ENCODE data around the gene DNTT.
A peak's percentile ranks its signal among the peaks of the same experiment; 100 is the strongest.

DNTT gene

GRCh38 chr10:96376483-96376882 lies 72.2 kb downstream of the DNTT start:
- Histone ChIP-seq H3K27me3 (ENCODE audit: insufficient read depth, poor library complexity, severe bottlenecking) (no peaks in the 10 kb centered on the region), H3K9me3 (ENCODE audit: severe bottlenecking) (no peaks in the 10 kb centered on the region), H3K4me1 (ENCODE audit: insufficient read depth, poor library complexity, severe bottlenecking) (no peaks in the 10 kb centered on the region), H3K4me3 (ENCODE audit: severe bottlenecking) (no peak overlapping the region), H3K27ac (ENCODE audit: poor library complexity, severe bottlenecking) (no peak overlapping the region), H3K36me3 (ENCODE audit: low read depth) (no peaks in the 10 kb centered on the region)
- DNase-seq (ENCODE audit: low spot score), result no peak
- TF ChIP-seq, protein P1, sequence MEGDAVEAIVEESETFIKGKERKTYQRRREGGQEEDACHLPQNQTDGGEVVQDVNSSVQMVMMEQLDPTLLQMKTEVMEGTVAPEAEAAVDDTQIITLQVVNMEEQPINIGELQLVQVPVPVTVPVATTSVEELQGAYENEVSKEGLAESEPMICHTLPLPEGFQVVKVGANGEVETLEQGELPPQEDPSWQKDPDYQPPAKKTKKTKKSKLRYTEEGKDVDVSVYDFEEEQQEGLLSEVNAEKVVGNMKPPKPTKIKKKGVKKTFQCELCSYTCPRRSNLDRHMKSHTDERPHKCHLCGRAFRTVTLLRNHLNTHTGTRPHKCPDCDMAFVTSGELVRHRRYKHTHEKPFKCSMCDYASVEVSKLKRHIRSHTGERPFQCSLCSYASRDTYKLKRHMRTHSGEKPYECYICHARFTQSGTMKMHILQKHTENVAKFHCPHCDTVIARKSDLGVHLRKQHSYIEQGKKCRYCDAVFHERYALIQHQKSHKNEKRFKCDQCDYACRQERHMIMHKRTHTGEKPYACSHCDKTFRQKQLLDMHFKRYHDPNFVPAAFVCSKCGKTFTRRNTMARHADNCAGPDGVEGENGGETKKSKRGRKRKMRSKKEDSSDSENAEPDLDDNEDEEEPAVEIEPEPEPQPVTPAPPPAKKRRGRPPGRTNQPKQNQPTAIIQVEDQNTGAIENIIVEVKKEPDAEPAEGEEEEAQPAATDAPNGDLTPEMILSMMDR (IDR thresholded peaks at IDR 0.05; ENCODE audit: poor library complexity, severe bottlenecking), result no peak
- no peak for ATAC-seq (ENCODE audit: low read depth)

- no peak for ATAC-seq (ENCODE audit: low read depth)
- no peak for DNase-seq (ENCODE audit: low spot score)
- Histone ChIP-seq H3K27me3 (ENCODE audit: insufficient read depth, poor library complexity, severe bottlenecking) (no peaks in the 10 kb centered on the region), H3K36me3 (ENCODE audit: low read depth) (no peaks in the 10 kb centered on the region), H3K27ac (ENCODE audit: poor library complexity, severe bottlenecking) (no peak overlapping the region), H3K9me3 (ENCODE audit: severe bottlenecking) (no peaks in the 10 kb centered on the region), H3K4me3 (ENCODE audit: severe bottlenecking) (no peak overlapping the region), H3K4me1 (ENCODE audit: insufficient read depth, poor library complexity, severe bottlenecking) (no peaks in the 10 kb centered on the region)
- TF ChIP-seq, protein P1 (IDR thresholded peaks at IDR 0.05; ENCODE audit: poor library complexity, severe bottlenecking), result no peak
These were observed 73.6 kb downstream of the DNTT start for GRCh38 chr10:96377816-96378294.

- no peaks in the 10 kb centered on the region for H3K4me1 ChIP-seq (ENCODE audit: insufficient read depth, poor library complexity, severe bottlenecking)
- no peaks in the 10 kb centered on the region for H3K9me3 ChIP-seq (ENCODE audit: severe bottlenecking)
- no peaks in the 10 kb centered on the region for H3K27me3 ChIP-seq (ENCODE audit: insufficient read depth, poor library complexity, severe bottlenecking)
- TF ChIP-seq, protein P1 (IDR thresholded peaks at IDR 0.05; ENCODE audit: poor library complexity, severe bottlenecking), result no peak
- no peak for DNase-seq (ENCODE audit: low spot score)
- no peaks in the 10 kb centered on the region for H3K36me3 ChIP-seq (ENCODE audit: low read depth)
- no peak overlapping the region for H3K4me3 ChIP-seq (ENCODE audit: severe bottlenecking)
- no peak overlapping the region for H3K27ac ChIP-seq (ENCODE audit: poor library complexity, severe bottlenecking)
- no peak for ATAC-seq (ENCODE audit: low read depth)
These were observed 74.5 kb downstream of the DNTT start for GRCh38 chr10:96378741-96379140.

DNA sequence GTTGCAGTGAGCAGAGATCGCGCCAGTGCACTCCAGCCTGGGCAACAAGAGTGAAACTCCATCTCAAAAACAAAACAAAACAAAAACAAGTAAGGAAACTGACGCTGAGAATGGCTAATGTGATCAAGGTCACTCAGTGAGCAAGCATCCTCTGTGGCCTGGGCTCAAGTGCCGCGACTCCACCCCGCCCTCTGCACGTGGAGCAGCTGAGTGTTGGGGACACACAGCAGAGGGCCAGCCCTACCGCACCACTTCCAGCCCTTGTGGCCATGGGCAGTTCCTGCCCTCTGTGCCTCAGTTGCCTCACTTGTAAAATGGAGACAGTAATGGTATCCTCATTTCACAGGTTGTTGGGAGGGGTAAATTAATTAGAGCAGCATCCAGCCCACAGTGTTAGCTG lies 75.5 kb downstream of the DNTT start:
- no peaks in the 10 kb centered on the region for H3K36me3 ChIP-seq (ENCODE audit: low read depth)
- H3K4me3 ChIP-seq (ENCODE audit: severe bottlenecking), result no peak overlapping the region
- no peak overlapping the region for H3K27ac ChIP-seq (ENCODE audit: poor library complexity, severe bottlenecking)
- TF ChIP-seq, protein P1 (IDR thresholded peaks at IDR 0.05; ENCODE audit: poor library complexity, severe bottlenecking), result no peak
- DNase-seq (ENCODE audit: low spot score) (no peak), ATAC-seq (ENCODE audit: low read depth) (no peak)
- no peaks in the 10 kb centered on the region for H3K9me3 ChIP-seq (ENCODE audit: severe bottlenecking)
- no peaks in the 10 kb centered on the region for H3K4me1 ChIP-seq (ENCODE audit: insufficient read depth, poor library complexity, severe bottlenecking)
- no peaks in the 10 kb centered on the region for H3K27me3 ChIP-seq (ENCODE audit: insufficient read depth, poor library complexity, severe bottlenecking)

DNA sequence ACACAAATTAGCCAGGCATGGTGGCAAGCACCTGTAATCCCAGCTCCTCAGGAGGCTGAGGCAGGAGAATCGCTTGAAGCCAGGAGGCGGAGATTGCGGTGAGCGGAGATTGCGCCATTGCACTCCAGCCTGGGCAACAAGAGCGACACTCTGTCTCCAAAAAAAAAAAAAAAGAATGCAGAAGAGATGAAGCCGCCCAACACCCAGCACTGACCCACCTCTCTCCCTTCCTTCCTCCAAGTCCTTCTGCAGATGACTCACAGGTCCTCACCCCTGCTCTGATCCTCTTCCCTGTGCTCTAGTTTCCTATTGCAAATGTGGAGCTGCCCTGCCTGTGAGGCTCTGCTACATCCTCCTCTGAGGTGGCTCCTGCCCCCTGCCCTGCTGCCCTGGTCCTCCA lies 76.6 kb downstream of the DNTT start:
- ATAC-seq (ENCODE audit: low read depth), result 0 out of 3 replicates have a peak, but pooled peaks have one; percentile 19
- Histone ChIP-seq H3K27ac (ENCODE audit: poor library complexity, severe bottlenecking) (no peak overlapping the region), H3K27me3 (ENCODE audit: insufficient read depth, poor library complexity, severe bottlenecking) (no peaks in the 10 kb centered on the region), H3K4me3 (ENCODE audit: severe bottlenecking) (no peak overlapping the region), H3K4me1 (ENCODE audit: insufficient read depth, poor library complexity, severe bottlenecking) (no peaks in the 10 kb centered on the region), H3K9me3 (ENCODE audit: severe bottlenecking) (no peaks in the 10 kb centered on the region), H3K36me3 (ENCODE audit: low read depth) (no peaks in the 10 kb centered on the region)
- DNase-seq (ENCODE audit: low spot score), result no peak
- TF ChIP-seq, protein P1 (IDR thresholded peaks at IDR 0.05; ENCODE audit: poor library complexity, severe bottlenecking), result no peak
